ENCODE data around the gene TPRN.

TPRN gene

DNA sequence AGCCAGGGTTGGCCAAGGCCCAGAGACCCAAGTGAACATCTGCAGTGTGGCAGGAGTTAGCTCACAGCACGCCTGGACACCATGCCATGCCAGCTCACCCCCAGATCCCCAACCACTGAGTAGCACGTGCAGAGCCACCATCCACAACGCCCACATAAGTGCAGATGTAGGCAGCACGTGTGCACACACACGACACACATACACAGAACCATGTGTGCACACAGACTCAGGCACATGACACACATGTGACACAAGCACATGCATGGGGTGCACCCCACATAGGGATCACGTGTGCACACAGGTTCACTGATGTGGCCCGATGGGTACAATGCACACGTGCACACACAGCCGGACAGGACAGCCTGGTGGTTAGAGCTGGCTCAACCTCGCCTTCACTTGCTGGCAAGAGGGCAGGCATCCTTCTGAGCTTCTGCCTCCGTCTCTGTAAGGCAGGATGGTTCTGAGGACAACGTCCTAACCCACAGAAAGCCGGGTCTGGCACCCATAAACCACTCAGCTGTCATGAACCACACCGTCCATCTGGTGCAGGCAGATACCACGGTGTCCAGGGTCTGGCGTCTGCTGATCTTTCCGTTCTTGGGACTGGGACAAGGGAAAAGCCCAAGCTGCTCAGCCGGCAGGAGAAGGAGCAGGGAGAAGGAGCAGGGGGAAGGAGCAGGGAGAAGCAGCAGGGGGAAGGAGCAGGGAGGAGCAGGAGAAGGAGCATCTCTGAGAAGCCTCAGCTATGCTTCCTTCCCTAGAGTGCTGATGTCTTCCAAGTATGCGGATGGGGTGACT is 42.7 kb downstream of the TPRN start:
- H3K79me2 ChIP-seq (ENCODE audit: insufficient read depth, low read length) = no peaks in the 10 kb centered on the region
- H3K9me3 ChIP-seq (ENCODE audit: insufficient read depth, low read depth, low read length) = no peaks in the 10 kb centered on the region
- no peaks in the 10 kb centered on the region for H3K27me3 ChIP-seq (ENCODE audit: insufficient read depth, low read length, poor library complexity, severe bottlenecking)
- H2AFZ ChIP-seq (ENCODE audit: low read length) = no peak overlapping the region
- TF ChIP-seq EZH2phosphoT487 (IDR thresholded peaks at IDR 0.05; ENCODE audit: borderline replicate concordance) = no peak
- no peak for TF ChIP-seq CTCF (conservative IDR thresholded peaks at IDR 0.05; ENCODE audit: low read length)
- no peak overlapping the region for H3K9ac ChIP-seq (ENCODE audit: low read depth, low read length, poor library complexity, severe bottlenecking)
- no peaks in the 10 kb centered on the region for H3K9me2 ChIP-seq (replicated peaks; ENCODE audit: low read depth, low read length)
- H3F3A ChIP-seq (ENCODE audit: low read depth) = no peaks in the 10 kb centered on the region
- H3K4me3 ChIP-seq (ENCODE audit: low read length, poor library complexity, severe bottlenecking) = peak overlapping the region; percentile 55
- no peaks in the 10 kb centered on the region for H3K36me3 ChIP-seq (ENCODE audit: insufficient read depth, low read length)
- H4K20me1 ChIP-seq (ENCODE audit: insufficient read depth, low read length, poor library complexity, severe bottlenecking) = no peaks in the 10 kb centered on the region
- H3K4me2 ChIP-seq (ENCODE audit: low read depth, low read length, poor library complexity, severe bottlenecking) = peak overlapping the region; percentile 84
- peaks cover 28% of the 10 kb centered on the region for H3K4me1 ChIP-seq (ENCODE audit: insufficient read depth, low read length, poor library complexity, severe bottlenecking)

DNA sequence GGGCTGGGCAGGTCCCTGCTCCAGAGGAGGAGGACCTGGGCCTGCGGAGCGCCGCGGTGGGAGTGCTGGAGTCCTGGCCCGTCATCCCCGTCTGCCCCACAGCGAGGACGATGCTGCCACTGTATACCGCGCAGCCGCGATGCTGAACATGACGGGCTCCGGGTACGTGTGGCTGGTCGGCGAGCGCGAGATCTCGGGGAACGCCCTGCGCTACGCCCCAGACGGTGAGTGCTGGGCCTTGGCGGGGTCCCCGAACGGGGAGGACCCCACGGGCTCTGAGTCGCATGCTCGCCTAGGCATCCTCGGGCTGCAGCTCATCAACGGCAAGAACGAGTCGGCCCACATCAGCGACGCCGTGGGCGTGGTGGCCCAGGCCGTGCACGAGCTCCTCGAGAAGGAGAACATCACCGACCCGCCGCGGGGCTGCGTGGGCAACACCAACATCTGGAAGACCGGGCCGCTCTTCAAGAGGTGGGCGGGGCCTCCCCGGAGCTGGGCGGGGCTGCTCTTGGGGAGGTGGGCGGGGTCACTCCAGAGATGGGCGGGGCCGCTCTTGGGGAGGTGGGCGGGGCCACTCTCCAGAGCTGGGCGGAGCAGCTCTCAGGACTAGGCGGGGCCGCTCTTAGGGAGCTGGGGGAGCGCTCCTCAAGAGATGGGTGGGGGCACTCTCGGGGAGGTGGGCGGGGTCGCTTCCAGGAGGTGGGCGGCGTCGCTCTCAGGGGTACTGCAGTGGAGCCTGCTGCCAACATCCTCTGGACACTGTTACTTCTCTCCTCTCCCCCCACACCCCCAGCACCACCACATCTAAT is 43.8 kb downstream of the TPRN start:
- TF ChIP-seq EZH2phosphoT487 (IDR thresholded peaks at IDR 0.05; ENCODE audit: borderline replicate concordance) = no peak
- TF ChIP-seq CTCF (conservative IDR thresholded peaks at IDR 0.05; ENCODE audit: low read length) = no peak
- no peaks in the 10 kb centered on the region for H3K9me2 ChIP-seq (replicated peaks; ENCODE audit: low read depth, low read length)
- H3K4me2 ChIP-seq (ENCODE audit: low read depth, low read length, poor library complexity, severe bottlenecking) = no peak overlapping the region
- H2AFZ ChIP-seq (ENCODE audit: low read length) = no peak overlapping the region
- H3K79me2 ChIP-seq (ENCODE audit: insufficient read depth, low read length) = no peaks in the 10 kb centered on the region
- H3K9me3 ChIP-seq (ENCODE audit: insufficient read depth, low read depth, low read length) = no peaks in the 10 kb centered on the region
- no peaks in the 10 kb centered on the region for H3K27me3 ChIP-seq (ENCODE audit: insufficient read depth, low read length, poor library complexity, severe bottlenecking)
- no peak overlapping the region for H3K9ac ChIP-seq (ENCODE audit: low read depth, low read length, poor library complexity, severe bottlenecking)
- no peaks in the 10 kb centered on the region for H4K20me1 ChIP-seq (ENCODE audit: insufficient read depth, low read length, poor library complexity, severe bottlenecking)
- H3K4me3 ChIP-seq (ENCODE audit: low read length, poor library complexity, severe bottlenecking) = no peak overlapping the region
- no peaks in the 10 kb centered on the region for H3K36me3 ChIP-seq (ENCODE audit: insufficient read depth, low read length)
- no peaks in the 10 kb centered on the region for H3F3A ChIP-seq (ENCODE audit: low read depth)
- peaks cover 28% of the 10 kb centered on the region for H3K4me1 ChIP-seq (ENCODE audit: insufficient read depth, low read length, poor library complexity, severe bottlenecking)

DNA sequence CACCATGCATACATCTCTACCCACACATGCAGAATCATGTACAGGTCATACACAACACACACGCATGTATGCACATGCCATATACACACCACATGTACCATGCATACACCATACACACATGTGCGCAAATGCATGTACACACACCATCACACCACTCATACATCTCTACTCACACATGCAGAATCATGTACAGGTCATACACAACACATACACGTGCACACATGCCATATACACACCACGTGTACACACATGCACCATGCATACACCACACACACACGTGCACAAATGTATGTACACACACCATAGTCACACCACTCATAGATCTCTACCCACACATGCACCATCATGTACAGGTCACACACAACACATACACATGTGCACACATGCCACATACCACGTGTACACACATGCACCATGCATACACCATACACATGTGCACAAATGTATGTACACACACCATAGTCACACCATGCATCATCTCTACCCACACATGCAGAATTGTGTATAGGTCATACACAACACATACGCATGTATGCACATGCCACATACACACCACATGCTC is 47.6 kb downstream of the TPRN start:
- Histone ChIP-seq H2AFZ (ENCODE audit: low read length) (no peak overlapping the region), H3K9ac (ENCODE audit: low read depth, low read length, poor library complexity, severe bottlenecking) (no peak overlapping the region), H4K20me1 (ENCODE audit: insufficient read depth, low read length, poor library complexity, severe bottlenecking) (no peaks in the 10 kb centered on the region), H3K27me3 (ENCODE audit: insufficient read depth, low read length, poor library complexity, severe bottlenecking) (no peaks in the 10 kb centered on the region), H3K9me3 (ENCODE audit: insufficient read depth, low read depth, low read length) (no peaks in the 10 kb centered on the region), H3F3A (ENCODE audit: low read depth) (0 out of 2 replicates have a peak, but pooled peaks cover 4% of the 10 kb centered on the region), H3K79me2 (ENCODE audit: insufficient read depth, low read length) (no peaks in the 10 kb centered on the region), H3K4me1 (ENCODE audit: insufficient read depth, low read length, poor library complexity, severe bottlenecking) (peaks cover 7% of the 10 kb centered on the region), H3K9me2 (replicated peaks; ENCODE audit: low read depth, low read length) (no peaks in the 10 kb centered on the region), H3K4me3 (ENCODE audit: low read length, poor library complexity, severe bottlenecking) (no peak overlapping the region), H3K4me2 (ENCODE audit: low read depth, low read length, poor library complexity, severe bottlenecking) (no peak overlapping the region), H3K36me3 (ENCODE audit: insufficient read depth, low read length) (no peaks in the 10 kb centered on the region)
- TF ChIP-seq EZH2phosphoT487 (IDR thresholded peaks at IDR 0.05; ENCODE audit: borderline replicate concordance) (no peak), CTCF (conservative IDR thresholded peaks at IDR 0.05; ENCODE audit: low read length) (no peak)

Data from Loucy (cell line).